Measurements from ENCODE around the gene SNX32.

SNX32 gene

DNA sequence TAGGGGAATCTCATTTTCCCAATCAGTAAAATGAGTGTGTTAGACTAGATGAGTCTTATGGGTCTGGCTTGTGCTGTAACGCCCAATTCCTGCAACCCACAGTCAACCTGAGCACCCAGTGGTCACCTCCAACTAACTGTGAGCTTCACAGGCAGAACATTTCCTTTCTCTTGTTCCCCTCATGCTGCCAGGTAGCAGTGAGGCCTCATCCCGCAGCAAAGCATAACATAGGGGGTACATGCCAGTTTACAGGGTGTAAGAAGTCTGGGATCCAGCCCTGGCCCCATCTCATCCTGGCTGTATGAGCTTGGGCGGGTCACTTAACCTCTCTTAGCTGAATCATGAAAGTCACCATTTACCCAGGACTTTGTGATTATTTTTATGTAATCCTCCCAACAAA is 35.1 kb downstream of the SNX32 start:
- no peak for DNase-seq (ENCODE audit: extremely low read depth, low read depth)
- no peak for TF ChIP-seq CTCF (IDR thresholded peaks at IDR 0.05; ENCODE audit: low read depth, low read length)

DNA sequence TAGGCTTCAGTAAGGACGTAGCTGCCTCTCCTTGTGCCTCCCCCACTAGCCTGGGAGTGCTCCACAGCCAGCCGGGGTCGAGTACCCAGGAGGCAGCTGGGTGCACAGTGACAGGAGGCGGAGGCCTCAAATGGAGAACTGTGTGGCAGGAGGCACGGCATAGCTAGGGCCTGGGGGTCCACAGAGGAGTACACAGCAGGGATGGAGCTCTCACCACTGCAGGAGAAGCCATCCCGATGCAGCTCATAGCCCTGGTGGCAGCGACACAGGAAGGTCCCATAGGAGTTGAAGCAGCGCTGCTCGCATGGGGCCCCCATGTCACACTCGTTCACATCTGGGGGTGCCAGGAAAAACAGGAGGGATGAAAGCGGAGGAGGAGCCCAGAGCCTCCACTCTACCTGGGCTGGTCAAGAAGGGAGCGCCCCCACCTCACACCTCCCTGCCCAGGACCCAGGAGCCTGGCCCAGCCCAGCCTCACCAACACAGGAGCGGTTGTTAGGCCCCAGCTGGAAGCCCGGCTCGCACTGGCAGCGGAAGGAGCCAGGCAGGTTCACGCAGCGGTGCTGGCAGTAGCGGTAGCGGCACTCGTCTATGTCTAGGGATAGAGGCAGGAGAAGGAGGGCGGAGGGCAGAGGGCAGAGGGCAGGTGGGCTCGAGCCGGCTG is 36.0 kb downstream of the SNX32 start:
- TF ChIP-seq CTCF (IDR thresholded peaks at IDR 0.05; ENCODE audit: low read depth, low read length): no peak
- DNase-seq (ENCODE audit: extremely low read depth, low read depth): no peak

DNA sequence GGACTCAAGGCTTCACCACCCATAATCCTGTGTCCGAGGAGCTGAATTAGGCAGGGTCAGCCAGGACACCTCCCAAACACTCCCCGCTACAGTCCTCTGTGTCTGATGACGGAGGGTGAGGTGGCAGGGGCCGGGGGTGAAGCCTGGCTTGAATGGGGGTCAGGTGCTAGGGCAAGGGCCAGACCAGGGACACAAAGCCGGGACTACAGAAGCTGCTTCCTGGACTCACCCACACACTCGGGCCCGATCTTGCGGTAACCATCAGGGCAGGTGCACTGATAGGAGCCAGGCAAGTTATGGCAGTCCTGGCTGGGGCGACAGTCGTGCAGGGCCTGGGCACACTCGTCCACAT is 36.5 kb downstream of the SNX32 start:
- TF ChIP-seq CTCF (IDR thresholded peaks at IDR 0.05; ENCODE audit: low read depth, low read length): no peak
- DNase-seq (ENCODE audit: extremely low read depth, low read depth): no peak

DNA sequence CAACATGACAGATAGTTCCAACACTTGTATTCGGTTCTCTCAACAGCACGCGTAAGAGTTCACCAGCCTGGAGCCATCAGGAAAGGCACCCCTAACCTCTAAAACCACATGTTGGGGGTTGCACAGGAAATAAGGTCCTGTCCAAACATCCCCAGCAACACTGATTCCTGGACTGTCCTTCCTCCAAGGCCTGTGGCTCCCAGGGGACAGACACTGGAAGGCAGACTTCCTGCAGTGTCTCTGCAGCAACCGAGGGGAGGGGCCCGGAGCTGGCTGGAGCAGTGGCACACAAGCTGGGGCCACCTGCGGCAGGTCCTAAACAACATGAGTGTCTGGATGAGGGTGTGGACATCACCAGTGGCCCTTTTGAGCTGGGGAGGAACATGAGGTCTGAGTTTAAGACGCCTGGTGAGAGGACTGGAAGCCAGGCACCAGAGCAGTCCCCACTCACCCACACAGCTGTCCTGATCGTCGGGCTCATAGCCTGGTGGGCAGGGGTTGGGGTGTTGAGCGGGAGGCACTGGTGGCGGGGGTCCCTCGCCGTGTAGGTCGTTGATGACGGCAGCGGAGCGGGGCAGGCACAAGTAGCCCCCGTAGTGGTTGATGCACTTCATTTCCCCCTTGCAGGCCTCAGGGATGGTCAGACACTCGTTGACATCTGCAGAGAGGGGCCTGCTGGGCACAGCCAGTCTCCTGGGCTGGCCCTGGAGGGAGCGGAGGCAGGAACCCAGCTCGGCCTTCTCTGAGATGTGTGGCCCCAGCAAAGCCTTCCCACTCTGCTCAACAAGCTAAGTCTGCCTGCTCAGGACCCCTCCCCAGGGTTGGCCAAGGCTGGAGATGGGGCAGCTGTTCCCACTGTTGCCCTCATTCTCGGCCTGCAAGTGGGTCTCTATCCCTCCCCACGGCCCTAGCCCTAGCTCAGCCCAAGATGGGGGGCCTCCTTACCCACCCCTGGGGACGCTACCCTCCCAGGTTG is 37.2 kb downstream of the SNX32 start:
- TF ChIP-seq CTCF (IDR thresholded peaks at IDR 0.05; ENCODE audit: low read depth, low read length): no peak
- no peak for DNase-seq (ENCODE audit: extremely low read depth, low read depth)

DNA sequence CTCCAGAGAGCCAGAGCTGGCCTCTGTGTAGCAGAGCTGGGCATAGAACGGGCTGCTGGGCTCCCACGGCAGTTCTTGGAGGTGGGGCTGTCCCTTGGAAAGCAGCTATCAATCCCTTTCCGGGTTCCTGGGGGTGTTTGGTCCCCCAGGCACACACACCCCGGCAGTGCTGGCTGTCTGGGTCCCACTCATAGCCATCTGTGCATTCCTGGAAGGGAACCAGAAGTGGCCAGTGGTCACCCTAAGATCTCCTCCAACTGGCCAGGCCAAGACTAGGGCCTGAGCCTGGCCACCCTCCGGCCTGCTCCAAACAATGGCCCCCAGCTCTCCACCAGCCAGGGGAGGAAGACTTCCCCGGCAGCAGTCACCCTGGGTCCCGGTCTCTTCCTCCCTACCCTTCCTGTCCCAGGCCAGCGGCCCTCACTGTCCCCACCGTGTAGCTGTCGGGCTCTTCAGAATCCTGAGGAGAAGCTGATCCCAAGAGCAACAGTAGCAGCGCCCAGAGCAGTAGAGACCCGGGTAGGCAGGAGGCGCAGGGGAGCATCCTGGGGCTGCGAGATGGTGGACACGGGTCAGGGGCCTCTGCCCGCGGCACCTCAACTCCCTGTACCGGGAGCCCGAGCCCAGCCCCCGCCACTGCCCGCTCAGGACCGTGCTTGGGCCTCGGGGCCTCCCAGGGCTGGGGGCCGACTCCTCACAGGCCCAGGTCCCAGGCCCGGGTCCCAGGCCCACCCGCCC is 38.2 kb downstream of the SNX32 start:
- DNase-seq (ENCODE audit: extremely low read depth, low read depth): no peak
- TF ChIP-seq CTCF (IDR thresholded peaks at IDR 0.05; ENCODE audit: low read depth, low read length): peak; percentile 26

DNA sequence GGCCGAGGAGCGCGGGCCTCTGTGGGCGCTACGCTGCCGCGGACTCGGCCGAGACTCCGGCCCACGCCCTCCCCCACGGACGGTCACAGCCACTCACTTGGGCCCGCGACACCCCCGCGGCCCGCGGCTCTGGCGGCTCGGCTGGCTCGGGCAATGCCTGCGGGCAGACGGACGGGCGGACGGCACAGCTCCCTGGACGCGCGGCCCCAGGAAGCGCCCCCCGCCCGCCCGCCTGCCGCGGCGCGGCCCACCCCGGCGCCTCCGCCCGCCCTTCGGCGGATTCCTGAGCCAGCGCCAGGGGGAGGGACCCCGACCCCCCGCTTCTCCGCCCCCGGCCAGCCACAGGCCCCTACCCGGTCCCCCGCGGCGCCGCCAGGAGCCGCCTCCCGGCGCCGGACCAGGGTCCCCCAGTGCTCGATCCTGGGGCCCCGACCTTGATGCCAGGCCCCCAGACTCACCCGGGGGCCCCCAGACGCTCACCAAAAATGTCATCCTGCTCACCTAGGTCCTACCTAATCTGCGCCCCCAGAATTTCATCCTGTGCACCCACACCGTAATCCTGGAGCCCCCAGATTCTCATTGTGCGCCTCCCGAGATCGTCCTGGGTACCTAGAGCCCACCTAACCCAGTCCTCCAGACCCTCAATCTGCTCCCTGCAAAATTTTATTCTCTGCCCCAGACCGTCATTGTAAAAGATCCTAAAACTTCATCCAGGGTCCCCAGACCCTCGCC is 39.0 kb downstream of the SNX32 start, which contains the start of gene EFEMP2:
Gene EFEMP2, minus strand, starts transcription at position 215 of the 732 bp plus-strand sequence. CDS start 446 bp downstream, outside the sequence.
- no peak for DNase-seq (ENCODE audit: extremely low read depth, low read depth)

More for the DNA sequence above, 39.0 kb downstream of the SNX32 start, which contains the start of gene EFEMP2:
- no peak for TF ChIP-seq CTCF (IDR thresholded peaks at IDR 0.05; ENCODE audit: low read depth, low read length)
